GM13977 (cell line): Measurements from ENCODE around the gene FAM120AOS.

ENCODE experiments used
- DNase-seq: peaks from one replicate; pipeline ENCODE4 v3.0.0; 2012; ENCODE audit warnings: low spot score
- CTCF ChIP-seq: IDR thresholded peaks from 2 replicates; pipeline ENCODE4 v1.5.1; 2012; ENCODE audit warnings: mild to moderate bottlenecking, control low read depth; ENCODE audit not compliant: insufficient read depth; ENCODE audit errors: extremely low read depth, missing control alignments
- in situ Hi-C: fragments of 300-500 bp; cut with MboI; formaldehyde crosslinking; loops from one replicate; pipeline ENCODE4 v1.12.0; 2022; ENCODE audit warnings: low sequenced_read_pairs, low pct_unique_long_range_greater_than_20kb, mixed read lengths, inconsistent platforms; ENCODE audit not compliant: unreplicated experiment

FAM120AOS gene

GRCh38 chr9:93479726-93480125 lies 26.3 kb upstream of the FAM120AOS start:
- no peak for TF ChIP-seq CTCF
- no peak for DNase-seq
- in situ Hi-C loops, result no loop called here

GRCh38 chr9:93477397-93477796 lies 24.0 kb upstream of the FAM120AOS start:
- in situ Hi-C loops, result no loop called here
- no peak for DNase-seq
- no peak for TF ChIP-seq CTCF

- in situ Hi-C loops, result no loop called here
- no peak for TF ChIP-seq CTCF
- no peak for DNase-seq
Observed at GRCh38 chr9:93476924-93477323, 23.5 kb upstream of the FAM120AOS start.

- in situ Hi-C loops, result no loop called here
- TF ChIP-seq CTCF, result no peak
- DNase-seq, result no peak
Observed at GRCh38 chr9:93475856-93476255, 22.5 kb upstream of the FAM120AOS start.

- no peak for TF ChIP-seq CTCF
- DNase-seq, result no peak
- in situ Hi-C loops, result no loop called here
Observed at GRCh38 chr9:93475108-93475507, 21.7 kb upstream of the FAM120AOS start.

GRCh38 chr9:93473411-93473810 lies 20.0 kb upstream of the FAM120AOS start:
- in situ Hi-C loops, result no loop called here
- DNase-seq, result no peak
- no peak for TF ChIP-seq CTCF

GRCh38 chr9:93471124-93471523 lies 17.7 kb upstream of the FAM120AOS start:
- in situ Hi-C loops, result no loop called here
- no peak for DNase-seq
- no peak for TF ChIP-seq CTCF
